ENCODE results near the gene SMG7. TPM values are rescaled to one million over a fixed set of nuclear protein-coding genes. Genes with fewer than 3 reads are reported as not detected.

Gene SMG7
- total and polyA plus RNA-seq, 2 of the 4 experiments (the other 2 are of a cell fraction): 18.1 to 22.6 TPM

DNA sequence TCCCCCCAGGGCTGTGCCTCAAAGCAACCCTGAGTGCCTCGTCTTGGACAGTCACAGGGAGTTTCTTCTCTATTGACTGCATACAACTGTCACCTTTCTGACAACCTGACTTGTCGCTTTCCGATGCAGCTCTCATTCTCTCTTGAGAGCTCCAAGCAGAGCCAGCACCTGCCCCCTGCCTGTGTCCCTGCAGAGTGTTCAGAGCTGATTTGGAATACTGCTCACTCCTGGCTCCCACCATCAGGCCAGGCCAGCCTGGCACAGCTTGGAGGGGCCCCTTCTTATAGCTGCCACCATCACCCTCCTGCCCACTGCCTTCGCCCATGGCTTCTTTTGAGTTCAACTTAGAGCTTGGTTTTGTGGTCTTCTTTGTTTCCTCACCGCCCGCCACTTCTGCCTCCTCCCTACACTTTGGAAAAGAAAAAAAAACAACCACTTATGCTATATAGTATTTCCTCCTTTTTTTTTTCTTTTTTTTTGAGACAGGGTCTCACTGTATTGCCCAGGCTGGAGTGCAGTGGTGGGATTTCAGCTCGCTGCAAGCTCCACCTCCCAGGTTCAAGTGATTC lies 105.7 kb downstream of the SMG7 start:
- dilution Hi-C loops (cut with HindIII; ENCODE audit: low sequenced_read_pairs, unreplicated experiment) (no loop called here), in situ Hi-C loops (cut with MboI; ENCODE audit: low sequenced_read_pairs) (no loop called here), intact Hi-C loops (cut with micrococcal nuclease) (no loop called here)
- H2BK5ac ChIP-seq (ENCODE audit: low read depth, low read length, poor library complexity, severe bottlenecking): no peak overlapping the region
- H3K9ac ChIP-seq (ENCODE audit: low read depth, low read length): no peak overlapping the region
- no peak overlapping the region for H3K4me3 ChIP-seq (ENCODE audit: insufficient read depth, low read depth, low read length)
- no peak overlapping the region for H2BK15ac ChIP-seq (ENCODE audit: low read depth, low read length)
- DNase-seq (no peak), ATAC-seq (ENCODE audit: low read depth) (no peak)
- H4K91ac ChIP-seq (ENCODE audit: insufficient read depth, low read depth, low read length): no peak overlapping the region
- no TSS peak for BruUV-seq (replicated peaks)
- ChIA-PET CTCF (no interaction called here), POLR2A (ENCODE audit: unreplicated experiment) (no interaction called here)
- H4K20me1 ChIP-seq (ENCODE audit: insufficient read depth, low read length): no peaks in the 10 kb centered on the region
- H3K9me1 ChIP-seq (ENCODE audit: insufficient read depth, low read length): no peaks in the 10 kb centered on the region
- H2AK5ac ChIP-seq (ENCODE audit: low read depth, low read length): no peak overlapping the region
- 93% methylated on average over 2 of the region's 7 CpGs; no CpG with 5 or more reads in 1 of the 2 experiments for WGBS, 2 experiments (ENCODE audit: extremely low coverage in 2 of 2, insufficient read length in 1 of 2)
- TF ChIP-seq USF2 (IDR thresholded peaks at IDR 0.05; ENCODE audit: low read depth, low read length) (no peak), RAD21 (IDR thresholded peaks at IDR 0.05; ENCODE audit: low read length) (no peak), POLR2A (IDR thresholded peaks at IDR 0.05; ENCODE audit: low read depth, low read length) (no peak), SMC3 (IDR thresholded peaks at IDR 0.05; ENCODE audit: low read depth, low read length) (no peak), CEBPB (IDR thresholded peaks at IDR 0.05; ENCODE audit: low read depth, low read length) (no peak)
- TF ChIP-seq, protein P1, sequence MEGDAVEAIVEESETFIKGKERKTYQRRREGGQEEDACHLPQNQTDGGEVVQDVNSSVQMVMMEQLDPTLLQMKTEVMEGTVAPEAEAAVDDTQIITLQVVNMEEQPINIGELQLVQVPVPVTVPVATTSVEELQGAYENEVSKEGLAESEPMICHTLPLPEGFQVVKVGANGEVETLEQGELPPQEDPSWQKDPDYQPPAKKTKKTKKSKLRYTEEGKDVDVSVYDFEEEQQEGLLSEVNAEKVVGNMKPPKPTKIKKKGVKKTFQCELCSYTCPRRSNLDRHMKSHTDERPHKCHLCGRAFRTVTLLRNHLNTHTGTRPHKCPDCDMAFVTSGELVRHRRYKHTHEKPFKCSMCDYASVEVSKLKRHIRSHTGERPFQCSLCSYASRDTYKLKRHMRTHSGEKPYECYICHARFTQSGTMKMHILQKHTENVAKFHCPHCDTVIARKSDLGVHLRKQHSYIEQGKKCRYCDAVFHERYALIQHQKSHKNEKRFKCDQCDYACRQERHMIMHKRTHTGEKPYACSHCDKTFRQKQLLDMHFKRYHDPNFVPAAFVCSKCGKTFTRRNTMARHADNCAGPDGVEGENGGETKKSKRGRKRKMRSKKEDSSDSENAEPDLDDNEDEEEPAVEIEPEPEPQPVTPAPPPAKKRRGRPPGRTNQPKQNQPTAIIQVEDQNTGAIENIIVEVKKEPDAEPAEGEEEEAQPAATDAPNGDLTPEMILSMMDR (conservative IDR thresholded peaks at IDR 0.05; ENCODE audit: low read depth, low read length): no peak
- TF ChIP-seq, protein P2, sequence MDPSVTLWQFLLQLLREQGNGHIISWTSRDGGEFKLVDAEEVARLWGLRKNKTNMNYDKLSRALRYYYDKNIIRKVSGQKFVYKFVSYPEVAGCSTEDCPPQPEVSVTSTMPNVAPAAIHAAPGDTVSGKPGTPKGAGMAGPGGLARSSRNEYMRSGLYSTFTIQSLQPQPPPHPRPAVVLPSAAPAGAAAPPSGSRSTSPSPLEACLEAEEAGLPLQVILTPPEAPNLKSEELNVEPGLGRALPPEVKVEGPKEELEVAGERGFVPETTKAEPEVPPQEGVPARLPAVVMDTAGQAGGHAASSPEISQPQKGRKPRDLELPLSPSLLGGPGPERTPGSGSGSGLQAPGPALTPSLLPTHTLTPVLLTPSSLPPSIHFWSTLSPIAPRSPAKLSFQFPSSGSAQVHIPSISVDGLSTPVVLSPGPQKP (IDR thresholded peaks at IDR 0.05; ENCODE audit: borderline replicate concordance, low read depth, low read length): no peak
- no peak overlapping the region for H2BK120ac ChIP-seq (ENCODE audit: low read depth, low read length)
- H4K5ac ChIP-seq (ENCODE audit: low read depth, low read length): no peak overlapping the region
- H3K56ac ChIP-seq (ENCODE audit: extremely low read depth, insufficient read depth, low read length): no peak overlapping the region
- no peak overlapping the region for H2AK9ac ChIP-seq (replicated peaks; ENCODE audit: low read depth, low read length, poor library complexity)
- H3K27me3 ChIP-seq (ENCODE audit: control insufficient read depth, insufficient read depth, low read length): peaks cover 6% of the 10 kb centered on the region
- no peaks in the 10 kb centered on the region for H3K36me3 ChIP-seq (ENCODE audit: control insufficient read depth, insufficient read depth, low read length)
- H3K18ac ChIP-seq (ENCODE audit: low read depth, low read length): no peak overlapping the region
- no peak overlapping the region for H2AFZ ChIP-seq (replicated peaks; ENCODE audit: low read length, poor library complexity)
- no peak overlapping the region for H2BK20ac ChIP-seq (ENCODE audit: low read depth, low read length)
- H4K8ac ChIP-seq (ENCODE audit: low read depth in 2 of 2, low read length in 2 of 2): no peak overlapping the region
- H3K4me2 ChIP-seq (ENCODE audit: low read depth, low read length): no peak overlapping the region
- H3K14ac ChIP-seq (replicated peaks; ENCODE audit: low read depth, low read length): no peak overlapping the region
- no peaks in the 10 kb centered on the region for H3K9me3 ChIP-seq (ENCODE audit: control insufficient read depth, insufficient read depth, low read length)
- H3K23ac ChIP-seq (ENCODE audit: low read depth, low read length): no peak overlapping the region
- no peak overlapping the region for H3K27ac ChIP-seq (ENCODE audit: insufficient read depth, low read length)
- H3K4me1 ChIP-seq (ENCODE audit: control insufficient read depth, insufficient read depth, low read length): no peaks in the 10 kb centered on the region
- H3K4ac ChIP-seq (ENCODE audit: low read depth, low read length): no peak overlapping the region
- H3K79me1 ChIP-seq (ENCODE audit: low read depth in 1 of 2, low read length in 2 of 2): no peaks in the 10 kb centered on the region

Measured in IMR-90 (cell line).